HUES64 (cell line): ENCODE measurements around the gene SFXN5.

Experiments
- H3K27ac ChIP-seq: 2 replicates; pipeline ENCODE4 v1.7.0; 2013; ENCODE audit warnings: low read depth, low read length, inconsistent platforms
- H3K27me3 ChIP-seq: 2 replicates; pipeline ENCODE4 v1.6.1; 2013; ENCODE audit warnings: mild to moderate bottlenecking, low read length; ENCODE audit not compliant: insufficient read depth
- H3K36me3 ChIP-seq: 2 replicates; pipeline ENCODE4 v1.6.1; 2013; ENCODE audit warnings: mild to moderate bottlenecking, low read length; ENCODE audit not compliant: insufficient read depth
- H3K4me1 ChIP-seq: 2 replicates; pipeline ENCODE4 v1.6.1; 2013; ENCODE audit warnings: mild to moderate bottlenecking, low read length, moderate library complexity; ENCODE audit not compliant: insufficient read depth
- H3K4me3 ChIP-seq: 2 replicates; pipeline ENCODE4 v1.5.1; 2013; ENCODE audit warnings: mild to moderate bottlenecking, low read length, moderate library complexity
- H3K9ac ChIP-seq: 2 replicates; pipeline ENCODE4 v1.6.1; 2013; ENCODE audit warnings: mild to moderate bottlenecking, low read depth, low read length
- H3K9me3 ChIP-seq: 2 replicates; pipeline ENCODE4 v1.6.1; 2013; ENCODE audit warnings: low read depth, low read length; ENCODE audit not compliant: insufficient read depth
- WGBS: fragments of 150-250, 120-280 bp; methylation state at CpG from one replicate; pipeline ENCODE4 v1.1.7; 2013; ENCODE audit warnings: missing lambda C conversion rate; 5-methylcytosine and 5-hydroxymethylcytosine counted together

Gene SFXN5

GRCh38 chr2:73075477-73076373, 4.2 kb upstream of the SFXN5 start:
- 94% methylated on average over 23 of the region's 23 CpGs for WGBS
- Histone ChIP-seq H3K27ac (no peak overlapping the region), H3K4me1 (peaks cover 3% of the 10 kb centered on the region; the same call in 1 of the 2 replicates), H3K9ac (no peak overlapping the region), H3K9me3 (no peaks in the 10 kb centered on the region), H3K4me3 (no peak overlapping the region), H3K36me3 (no peaks in the 10 kb centered on the region), H3K27me3 (no peaks in the 10 kb centered on the region)

GRCh38 chr2:73074110-73075069, 2.9 kb upstream of the SFXN5 start:
- 81% methylated on average over 13 of the region's 13 CpGs for WGBS
- H3K27ac ChIP-seq: no peak overlapping the region
- H3K9ac ChIP-seq: no peak overlapping the region

GRCh38 chr2:73072416-73072815, 904 bp upstream of the SFXN5 start:
- no peaks in the 10 kb centered on the region for H3K9me3 ChIP-seq
- no peak overlapping the region for H3K27ac ChIP-seq
- H3K36me3 ChIP-seq: no peaks in the 10 kb centered on the region
- peak overlapping the region; percentile 85 for H3K4me3 ChIP-seq
- H3K9ac ChIP-seq: no peak overlapping the region
- 83% methylated on average over 1 of the region's 1 CpG for WGBS
- no peaks in the 10 kb centered on the region for H3K27me3 ChIP-seq
- peaks cover 18% of the 10 kb centered on the region; the same call in 1 of the 2 replicates for H3K4me1 ChIP-seq

More at GRCh38 chr2:73074110-73075069, 2.9 kb upstream of the SFXN5 start:
- peaks cover 11% of the 10 kb centered on the region; the same call in 1 of the 2 replicates for H3K4me1 ChIP-seq
- H3K27me3 ChIP-seq: no peaks in the 10 kb centered on the region
- H3K4me3 ChIP-seq: no peak overlapping the region
- no peaks in the 10 kb centered on the region for H3K36me3 ChIP-seq
- no peaks in the 10 kb centered on the region for H3K9me3 ChIP-seq

- peak overlapping the region; percentile 85 for H3K4me3 ChIP-seq
- WGBS: 25% methylated on average over 11 of the region's 11 CpGs
- H3K4me1 ChIP-seq: peaks cover 18% of the 10 kb centered on the region; the same call in 1 of the 2 replicates
- no peaks in the 10 kb centered on the region for H3K36me3 ChIP-seq
- no peaks in the 10 kb centered on the region for H3K9me3 ChIP-seq
- no peaks in the 10 kb centered on the region for H3K27me3 ChIP-seq
- peak overlapping the region; percentile 88 for H3K9ac ChIP-seq
- H3K27ac ChIP-seq: no peak overlapping the region
Observed at GRCh38 chr2:73072129-73072395, 550 bp upstream of the SFXN5 start.

- Histone ChIP-seq H3K9ac (peak overlapping the region; percentile 88), H3K4me1 (peaks cover 18% of the 10 kb centered on the region; the same call in 1 of the 2 replicates), H3K36me3 (no peaks in the 10 kb centered on the region), H3K27ac (peak overlapping the region; percentile 90), H3K27me3 (no peaks in the 10 kb centered on the region), H3K4me3 (peak overlapping the region; percentile 85), H3K9me3 (no peaks in the 10 kb centered on the region)
- under 1% methylated on average over 83 of the region's 83 CpGs for WGBS
Observed at GRCh38 chr2:73070643-73071359, 711 bp downstream of the SFXN5 start.

- 6% methylated on average over 28 of the region's 29 CpGs for WGBS
- Histone ChIP-seq H3K36me3 (no peaks in the 10 kb centered on the region), H3K9ac (peak overlapping the region; percentile 88), H3K27me3 (no peaks in the 10 kb centered on the region), H3K9me3 (no peaks in the 10 kb centered on the region), H3K4me1 (peaks cover 18% of the 10 kb centered on the region; the same call in 1 of the 2 replicates), H3K4me3 (peak overlapping the region; percentile 85), H3K27ac (peak overlapping the region; percentile 22; the same call in 1 of the 2 replicates)
Observed at GRCh38 chr2:73069855-73070642, 1.5 kb downstream of the SFXN5 start.

GRCh38 chr2:73069041-73069854, 2.3 kb downstream of the SFXN5 start:
- peaks cover 24% of the 10 kb centered on the region for H3K4me1 ChIP-seq
- no peak overlapping the region for H3K9ac ChIP-seq
- no peaks in the 10 kb centered on the region for H3K36me3 ChIP-seq
- no peaks in the 10 kb centered on the region for H3K9me3 ChIP-seq
- H3K27ac ChIP-seq: no peak overlapping the region
- 84% methylated on average over 7 of the region's 7 CpGs for WGBS
- H3K27me3 ChIP-seq: no peaks in the 10 kb centered on the region
- peak overlapping the region; percentile 85 for H3K4me3 ChIP-seq

- peaks cover 34% of the 10 kb centered on the region for H3K4me1 ChIP-seq
- WGBS: 94% methylated on average over 2 of the region's 2 CpGs
- H3K9me3 ChIP-seq: no peaks in the 10 kb centered on the region
- no peaks in the 10 kb centered on the region for H3K27me3 ChIP-seq
- no peaks in the 10 kb centered on the region for H3K36me3 ChIP-seq
- H3K9ac ChIP-seq: no peak overlapping the region
- no peak overlapping the region for H3K27ac ChIP-seq
- H3K4me3 ChIP-seq: no peak overlapping the region
Observed at GRCh38 chr2:73068147-73068546, 3.4 kb downstream of the SFXN5 start.

GRCh38 chr2:73067043-73067442, 4.5 kb downstream of the SFXN5 start:
- WGBS: 97% methylated on average over 2 of the region's 2 CpGs
- Histone ChIP-seq H3K9me3 (no peaks in the 10 kb centered on the region), H3K9ac (no peak overlapping the region), H3K4me3 (no peak overlapping the region), H3K36me3 (no peaks in the 10 kb centered on the region), H3K27me3 (no peaks in the 10 kb centered on the region), H3K27ac (no peak overlapping the region), H3K4me1 (peaks cover 37% of the 10 kb centered on the region)
